Measurements from ENCODE around the gene NHSL2.

DNA sequence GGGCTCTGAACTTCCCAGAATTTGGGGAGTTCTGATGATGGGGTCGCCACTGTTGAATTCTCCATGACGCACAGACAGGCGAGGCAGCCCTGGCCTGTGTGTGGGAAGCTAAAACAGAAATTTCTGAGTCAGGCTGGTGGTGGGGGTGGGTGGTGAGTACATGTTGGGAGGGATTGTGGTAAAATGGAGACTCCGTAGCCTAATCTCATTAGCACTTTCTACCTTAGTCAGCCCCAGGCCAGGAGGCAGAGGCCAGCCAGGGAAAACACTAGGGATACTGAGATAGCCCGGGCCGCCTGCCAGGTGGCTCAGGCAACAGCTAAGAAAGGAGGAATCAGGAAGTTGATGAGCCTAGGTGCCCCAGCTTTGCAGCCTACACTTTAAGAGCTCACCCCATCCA, 39.3 kb upstream of the NHSL2 start:
- TF ChIP-seq CTCF (IDR thresholded peaks at IDR 0.05) (no peak), EZH2 (IDR thresholded peaks at IDR 0.05) (no peak)
